Chondrocyte (in vitro differentiated cells): ENCODE data around the gene ERICH6B. TPM values are rescaled to one million over a fixed set of nuclear protein-coding genes. Genes with fewer than 3 reads are reported as not detected.

Experiments
- DNase-seq: peaks from one replicate; pipeline ENCODE4 v3.0.0; 2021; ENCODE audit warnings: mixed read lengths, low spot score
- H3K27ac Mint-ChIP-seq: one replicate; pipeline ENCODE4 v1.8.0; 2021; ENCODE audit warnings: mild to moderate bottlenecking, moderate library complexity, mixed read lengths; ENCODE audit not compliant: unreplicated experiment
- H3K27me3 Mint-ChIP-seq: 2 replicates; pipeline ENCODE4 v1.8.0; 2021; ENCODE audit warnings: low read depth, mixed read lengths
- H3K36me3 Mint-ChIP-seq: 2 replicates; pipeline ENCODE4 v1.8.0; 2021; ENCODE audit warnings: low read depth, mixed read lengths
- H3K4me1 Mint-ChIP-seq: 2 replicates; pipeline ENCODE4 v1.8.0; 2021; ENCODE audit warnings: low read depth, mild to moderate bottlenecking, mixed read lengths
- H3K4me3 Mint-ChIP-seq: one replicate; pipeline ENCODE4 v1.8.0; 2021; ENCODE audit warnings: mild to moderate bottlenecking, moderate library complexity, mixed read lengths; ENCODE audit not compliant: unreplicated experiment
- H3K9me3 Mint-ChIP-seq: 2 replicates; pipeline ENCODE4 v1.8.0; 2021; ENCODE audit warnings: low read depth, mixed read lengths
- total RNA-seq: library from RNA; stranded (reverse); gene quantifications from 3 replicates; pipeline ENCODE4 v1.2.1, GENCODE V29; 2021
- TF ChIP-seq, protein P1 (sequence below): fragments of 200-600 bp; sonication (generic); IDR thresholded peaks from 2 replicates; pipeline ENCODE4 v1.5.0; 2021; ENCODE audit warnings: antibody characterized with exemption, mild to moderate bottlenecking, moderate library complexity

ERICH6B gene
- total RNA-seq, 1 donor from 2014 or later: not detected

- H3K27me3 Mint-ChIP-seq: peaks cover 31% of the 10 kb centered on the region
- H3K27ac Mint-ChIP-seq: no peak overlapping the region
- TF ChIP-seq, protein P1, sequence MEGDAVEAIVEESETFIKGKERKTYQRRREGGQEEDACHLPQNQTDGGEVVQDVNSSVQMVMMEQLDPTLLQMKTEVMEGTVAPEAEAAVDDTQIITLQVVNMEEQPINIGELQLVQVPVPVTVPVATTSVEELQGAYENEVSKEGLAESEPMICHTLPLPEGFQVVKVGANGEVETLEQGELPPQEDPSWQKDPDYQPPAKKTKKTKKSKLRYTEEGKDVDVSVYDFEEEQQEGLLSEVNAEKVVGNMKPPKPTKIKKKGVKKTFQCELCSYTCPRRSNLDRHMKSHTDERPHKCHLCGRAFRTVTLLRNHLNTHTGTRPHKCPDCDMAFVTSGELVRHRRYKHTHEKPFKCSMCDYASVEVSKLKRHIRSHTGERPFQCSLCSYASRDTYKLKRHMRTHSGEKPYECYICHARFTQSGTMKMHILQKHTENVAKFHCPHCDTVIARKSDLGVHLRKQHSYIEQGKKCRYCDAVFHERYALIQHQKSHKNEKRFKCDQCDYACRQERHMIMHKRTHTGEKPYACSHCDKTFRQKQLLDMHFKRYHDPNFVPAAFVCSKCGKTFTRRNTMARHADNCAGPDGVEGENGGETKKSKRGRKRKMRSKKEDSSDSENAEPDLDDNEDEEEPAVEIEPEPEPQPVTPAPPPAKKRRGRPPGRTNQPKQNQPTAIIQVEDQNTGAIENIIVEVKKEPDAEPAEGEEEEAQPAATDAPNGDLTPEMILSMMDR: no peak
- no peaks in the 10 kb centered on the region for H3K9me3 Mint-ChIP-seq
- no peaks in the 10 kb centered on the region for H3K4me1 Mint-ChIP-seq
- no peak overlapping the region for H3K4me3 Mint-ChIP-seq
- no peak for DNase-seq
- peaks cover 1% of the 10 kb centered on the region for H3K36me3 Mint-ChIP-seq
Observed at GRCh38 chr13:45604892-45605291, 10.6 kb downstream of the ERICH6B start.

GRCh38 chr13:45603338-45603737 is 12.2 kb downstream of the ERICH6B start:
- Mint-ChIP-seq H3K27ac (no peak overlapping the region), H3K4me1 (no peaks in the 10 kb centered on the region), H3K4me3 (no peak overlapping the region), H3K9me3 (no peaks in the 10 kb centered on the region), H3K36me3 (peaks cover 1% of the 10 kb centered on the region), H3K27me3 (peaks cover 30% of the 10 kb centered on the region)
- DNase-seq: no peak
- TF ChIP-seq, protein P1: no peak

- Mint-ChIP-seq H3K27ac (no peak overlapping the region), H3K9me3 (no peaks in the 10 kb centered on the region), H3K4me1 (no peaks in the 10 kb centered on the region), H3K36me3 (peaks cover 1% of the 10 kb centered on the region), H3K4me3 (no peak overlapping the region), H3K27me3 (peaks cover 35% of the 10 kb centered on the region)
- TF ChIP-seq, protein P1: no peak
- no peak for DNase-seq
Observed at GRCh38 chr13:45602183-45603170, 13.1 kb downstream of the ERICH6B start.

GRCh38 chr13:45601680-45602079 is 13.9 kb downstream of the ERICH6B start:
- no peak overlapping the region for H3K4me3 Mint-ChIP-seq
- H3K4me1 Mint-ChIP-seq: no peaks in the 10 kb centered on the region
- no peak overlapping the region for H3K27ac Mint-ChIP-seq
- H3K9me3 Mint-ChIP-seq: no peaks in the 10 kb centered on the region
- peaks cover 1% of the 10 kb centered on the region for H3K36me3 Mint-ChIP-seq
- peaks cover 38% of the 10 kb centered on the region for H3K27me3 Mint-ChIP-seq
- TF ChIP-seq, protein P1: no peak
- no peak for DNase-seq

GRCh38 chr13:45598597-45598996 is 16.9 kb downstream of the ERICH6B start:
- Mint-ChIP-seq H3K4me1 (no peaks in the 10 kb centered on the region), H3K4me3 (no peak overlapping the region), H3K27ac (no peak overlapping the region), H3K36me3 (peaks cover 1% of the 10 kb centered on the region), H3K27me3 (peaks cover 38% of the 10 kb centered on the region), H3K9me3 (no peaks in the 10 kb centered on the region)
- no peak for DNase-seq
- TF ChIP-seq, protein P1: no peak
